IMR-90 (cell line): ENCODE measurements around the gene MS4A13. TPM values are rescaled to one million over a fixed set of nuclear protein-coding genes. Genes with fewer than 3 reads are reported as not detected.
A peak's percentile ranks its signal among the peaks of the same experiment; 100 is the strongest.

Experiments
- ATAC-seq: fragments of 200-7000 bp; cut with Tn5 transposase; 2 replicates; pipeline ENCODE4 v1.9.1; 2020; ENCODE audit warnings: low read depth, mild to moderate bottlenecking, moderate library complexity
- BruUV-seq: library from RNA; stranded (reverse); fragments of 400-500 nt; replicated peaks from 2 replicates; lab custom pipeline; 2021; lab: Mats Ljungman, UMichigan
- CTCF ChIA-PET: fragments of 300-600 bp; formaldehyde crosslinking; extraction: SDS; loops from one replicate; lab custom pipeline; 2021; ENCODE audit warnings: antibody characterized with exemption; lab: Yijun Ruan, JAX
- POLR2A ChIA-PET: fragments of 300-600 bp; sonication (Branson Sonifier 250); formaldehyde crosslinking; loops from one replicate; lab custom pipeline; 2022; ENCODE audit warnings: antibody characterized with exemption; ENCODE audit not compliant: unreplicated experiment; lab: Charles Lee
- DNase-seq: peaks from one replicate; pipeline ENCODE4 v3.0.0; 2013
- H2AFZ ChIP-seq: replicated peaks from 2 replicates; pipeline ENCODE3; 2013; ENCODE audit warnings: low read length, mild to moderate bottlenecking; ENCODE audit not compliant: poor library complexity
- H2AK5ac ChIP-seq: 2 replicates; pipeline ENCODE4 v1.6.1; 2013; ENCODE audit warnings: low read depth, low read length, inconsistent platforms
- H2AK9ac ChIP-seq: replicated peaks from 2 replicates; pipeline ENCODE3; 2013; ENCODE audit warnings: mild to moderate bottlenecking, low read depth, low read length, moderate library complexity; ENCODE audit not compliant: poor library complexity
- H2BK120ac ChIP-seq: 2 replicates; pipeline ENCODE4 v1.6.1; 2013; ENCODE audit warnings: low read depth, low read length, inconsistent platforms
- H2BK15ac ChIP-seq: 3 replicates; pipeline ENCODE4 v1.6.1; 2013; ENCODE audit warnings: low read depth, low read length, inconsistent platforms
- H2BK20ac ChIP-seq: 2 replicates; pipeline ENCODE4 v1.6.1; 2013; ENCODE audit warnings: low read depth, mild to moderate bottlenecking, inconsistent platforms, low read length, moderate library complexity
- H2BK5ac ChIP-seq: 2 replicates; pipeline ENCODE4 v1.6.1; 2013; ENCODE audit warnings: mild to moderate bottlenecking, low read depth, low read length, inconsistent platforms; ENCODE audit not compliant: poor library complexity, severe bottlenecking
- H3K14ac ChIP-seq: replicated peaks from 2 replicates; pipeline ENCODE4 v1.6.1; 2013; ENCODE audit warnings: low read depth, low read length, inconsistent platforms
- H3K18ac ChIP-seq: 2 replicates; pipeline ENCODE4 v1.6.1; 2013; ENCODE audit warnings: low read depth, low read length, control low read depth
- H3K23ac ChIP-seq: 2 replicates; pipeline ENCODE4 v1.6.1; 2013; ENCODE audit warnings: low read depth, low read length, inconsistent platforms
- H3K27ac ChIP-seq: 2 replicates; pipeline ENCODE4 v1.5.1; 2013; ENCODE audit warnings: mild to moderate bottlenecking, control low read depth, low read length; ENCODE audit not compliant: insufficient read depth
- H3K27me3 ChIP-seq: 2 replicates; pipeline ENCODE4 v1.6.1; 2013; ENCODE audit warnings: low read length; ENCODE audit not compliant: control insufficient read depth, insufficient read depth
- H3K36me3 ChIP-seq: 2 replicates; pipeline ENCODE4 v1.6.1; 2013; ENCODE audit warnings: low read length, mixed read lengths; ENCODE audit not compliant: control insufficient read depth, insufficient read depth
- H3K4ac ChIP-seq: 2 replicates; pipeline ENCODE4 v1.6.1; 2013; ENCODE audit warnings: low read depth, low read length, inconsistent platforms
- H3K4me1 ChIP-seq: 2 replicates; pipeline ENCODE4 v1.6.1; 2013; ENCODE audit warnings: low read length, mixed read lengths; ENCODE audit not compliant: control insufficient read depth, insufficient read depth
- H3K4me2 ChIP-seq: 2 replicates; pipeline ENCODE4 v1.6.1; 2013; ENCODE audit warnings: low read depth, mild to moderate bottlenecking, control low read depth, low read length, moderate library complexity
- H3K4me3 ChIP-seq: 2 replicates; pipeline ENCODE4 v1.5.1; 2013; ENCODE audit warnings: low read depth, mild to moderate bottlenecking, control low read depth, low read length, moderate library complexity; ENCODE audit not compliant: insufficient read depth
- H3K56ac ChIP-seq: 2 replicates; pipeline ENCODE4 v1.6.1; 2013; ENCODE audit warnings: low read length, inconsistent platforms; ENCODE audit not compliant: insufficient read depth; ENCODE audit errors: extremely low read depth
- H3K79me1 ChIP-seq, 2 experiments: 2 replicates each; pipeline ENCODE4 v1.6.1; 2013; ENCODE audit warnings: low read length in 2 of 2, inconsistent platforms in 1 of 2, low read depth in 1 of 2
- H3K9ac ChIP-seq: 2 replicates; pipeline ENCODE4 v1.6.1; 2013; ENCODE audit warnings: low read depth, low read length, control low read depth
- H3K9me1 ChIP-seq: 2 replicates; pipeline ENCODE4 v1.6.1; 2013; ENCODE audit warnings: low read length, inconsistent platforms; ENCODE audit not compliant: insufficient read depth
- H3K9me3 ChIP-seq: 2 replicates; pipeline ENCODE4 v1.6.1; 2013; ENCODE audit warnings: low read length; ENCODE audit not compliant: control insufficient read depth, insufficient read depth
- H4K20me1 ChIP-seq: 2 replicates; pipeline ENCODE4 v1.6.1; 2013; ENCODE audit warnings: low read length, inconsistent platforms; ENCODE audit not compliant: insufficient read depth
- H4K5ac ChIP-seq: 2 replicates; pipeline ENCODE4 v1.6.1; 2013; ENCODE audit warnings: mild to moderate bottlenecking, low read depth, low read length, control low read depth
- H4K8ac ChIP-seq, 2 experiments: 2 replicates each; pipeline ENCODE4 v1.6.1; 2013; ENCODE audit warnings: low read depth in 2 of 2, low read length in 2 of 2, control low read depth in 1 of 2, inconsistent platforms in 1 of 2
- H4K91ac ChIP-seq: 2 replicates; pipeline ENCODE4 v1.6.1; 2013; ENCODE audit warnings: low read depth, low read length, inconsistent platforms; ENCODE audit not compliant: insufficient read depth
- BHLHE40 ChIP-seq: fragments of 150-350 bp; IDR thresholded peaks from 2 replicates; pipeline ENCODE4 v1.6.1; 2016; ENCODE audit warnings: mild to moderate bottlenecking, low read depth, low read length
- CEBPB ChIP-seq: IDR thresholded peaks from 2 replicates; pipeline ENCODE4 v1.6.1; 2012; ENCODE audit warnings: low read depth, low read length, improper control_type of control experiment
- FOS ChIP-seq: fragments of 150-350 bp; IDR thresholded peaks from 2 replicates; pipeline ENCODE4 v1.6.1; 2016; ENCODE audit warnings: low read depth, low read length
- MAFK ChIP-seq: IDR thresholded peaks from 2 replicates; pipeline ENCODE4 v1.6.1; 2012; ENCODE audit warnings: low read depth, low read length, improper control_type of control experiment
- WGBS, 2 experiments: methylation state at CpG; one replicate each; pipeline versions ENCODE4 v1.1.5 to v1.1.7; 2013; ENCODE audit warnings: missing lambda C conversion rate in 2 of 2; ENCODE audit not compliant: insufficient read length in 1 of 2; ENCODE audit errors: extremely low coverage in 2 of 2; 5-methylcytosine and 5-hydroxymethylcytosine counted together
- dilution Hi-C: fragments of 300-500 bp; cut with HindIII; formaldehyde crosslinking; loops from one replicate; pipeline ENCODE4 v1.14.3; 2018; ENCODE audit warnings: low sequenced_read_pairs; ENCODE audit not compliant: unreplicated experiment
- in situ Hi-C: fragments of 300-500 bp; cut with MboI; formaldehyde crosslinking; loops from 3 replicates; pipeline ENCODE4 v1.14.3; 2019; ENCODE audit warnings: low sequenced_read_pairs, inconsistent platforms, mixed read lengths
- intact Hi-C: fragments of 100-400 bp; cut with micrococcal nuclease; formaldehyde crosslinking; loops from 2 replicates; pipeline ENCODE4 v1.10.0; 2022
- polyA plus RNA-seq, 3 experiments: library from polyadenylated mRNA; depleted of rRNA; stranded (reverse); fragments of >200 nt; gene quantifications; 2 replicates each; pipeline ENCODE4 v1.2.3, GENCODE V29; 2012; ENCODE audit warnings: low replicate concordance in 1 of 3
- total RNA-seq: library from RNA; depleted of rRNA; stranded (reverse); fragments of >200 nt; gene quantifications from 2 replicates; pipeline ENCODE4 v1.2.3, GENCODE V29; 2012

The MS4A13 gene
- total and polyA plus RNA-seq, 2 of the 4 experiments (the other 2 are of a cell fraction): not detected

DNA sequence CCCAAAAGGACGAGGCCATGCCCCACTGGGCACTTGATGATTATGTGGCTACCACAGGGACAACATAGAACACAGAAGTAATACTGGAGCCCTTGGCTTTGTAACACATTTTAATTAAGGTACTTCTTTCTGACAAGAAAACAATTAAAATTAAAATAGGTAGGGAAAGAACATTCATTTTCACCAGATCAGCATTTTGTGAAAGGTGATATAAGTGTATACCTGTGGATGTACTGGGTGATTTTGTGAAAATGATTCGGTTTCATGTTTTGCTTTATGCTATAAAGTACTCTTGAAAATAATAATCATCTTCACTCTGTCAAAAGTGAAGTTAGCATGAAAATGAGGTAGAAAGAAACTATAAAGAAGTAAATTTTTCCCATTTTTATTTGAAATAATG, 21.7 kb upstream of the MS4A13 start:
- H3K18ac ChIP-seq: no peak overlapping the region
- peak; percentile 31; the same call in 1 of the 2 replicates for TF ChIP-seq MAFK
- TF ChIP-seq FOS: no peak
- TF ChIP-seq BHLHE40: no peak
- TF ChIP-seq CEBPB: no peak
- no peak overlapping the region for H3K23ac ChIP-seq
- H3K36me3 ChIP-seq: no peaks in the 10 kb centered on the region
- no peak overlapping the region for H4K5ac ChIP-seq
- in situ Hi-C loops: no loop called here
- H3K27me3 ChIP-seq: no peaks in the 10 kb centered on the region
- H3K27ac ChIP-seq: no peak overlapping the region
- dilution Hi-C loops: no loop called here
- H2BK20ac ChIP-seq: no peak overlapping the region
- H2AK9ac ChIP-seq: no peak overlapping the region
- intact Hi-C loops: no loop called here
- H2BK5ac ChIP-seq: no peak overlapping the region
- 0 out of 2 replicates have a peak, but pooled peaks cover 3% of the 10 kb centered on the region for H3K9me3 ChIP-seq
- no peaks in the 10 kb centered on the region for H3K79me1 ChIP-seq
- H3K4me1 ChIP-seq: no peaks in the 10 kb centered on the region
- H3K4me3 ChIP-seq: no peak overlapping the region
- ATAC-seq (no peak), DNase-seq (no peak)
- H3K56ac ChIP-seq: no peak overlapping the region
- H4K8ac ChIP-seq: no peak overlapping the region
- ChIA-PET CTCF (no interaction called here), POLR2A (no interaction called here)
- H3K4ac ChIP-seq: no peak overlapping the region
- no peak overlapping the region for H2BK120ac ChIP-seq
- H3K4me2 ChIP-seq: no peak overlapping the region
- no TSS peak for BruUV-seq
- H2AFZ ChIP-seq: no peak overlapping the region
- no peak overlapping the region for H3K9ac ChIP-seq
- WGBS, 2 experiments: no CpG with 5 or more reads among the region's 2 CpGs
- H3K14ac ChIP-seq: no peak overlapping the region
- no peak overlapping the region for H2BK15ac ChIP-seq
- H4K91ac ChIP-seq: no peak overlapping the region
- no peak overlapping the region for H2AK5ac ChIP-seq
- H3K9me1 ChIP-seq: no peaks in the 10 kb centered on the region
- H4K20me1 ChIP-seq: no peaks in the 10 kb centered on the region
